A549 treated with Hydrocortisone at 1 μM for 4 hours (cell line): ENCODE results near the gene LGALS3. TPM values are rescaled to one million over a fixed set of nuclear protein-coding genes. Genes with fewer than 3 reads are reported as not detected.

Experiments used
- total RNA-seq: library from RNA; stranded (reverse); fragments of 200-300 nt; extraction: Qiagen RNA extraction; gene quantifications from 5 replicates; pipeline ENCODE4 v1.2.3, GENCODE V29; 2022

LGALS3 gene
- total RNA-seq, result 156 to 177 TPM (median 161 TPM) in 5 replicates

GRCh38 chr14:55129086-55129427 lies at the start of gene LGALS3:
Gene LGALS3, plus strand, starts transcription at chr14:55129252. Its CDS starts 8,122 bp downstream, at chr14:55137374.

GRCh38 chr14:55191203-55192053 lies 62.4 kb downstream of the LGALS3 start, which contains the start of gene DLGAP5:
Gene DLGAP5, minus strand, starts transcription at chr14:55191585. Its CDS starts 2,406 bp downstream, at chr14:55189179.

Other genes with a start within 250 kb of the LGALS3 start
- 3.5 to 4.2 TPM (median 3.8 TPM) in 5 replicates for gene GCH1, start 226.4 kb upstream of the LGALS3 start, total RNA-seq
- gene WDHD1, start 102.2 kb upstream of the LGALS3 start, total RNA-seq, result 9.4 to 13.7 TPM (median 10.6 TPM) in 5 replicates
- 7.6 to 13.1 TPM (median 8.7 TPM) in 5 replicates for gene SOCS4, start 102.0 kb upstream of the LGALS3 start, total RNA-seq
- gene MAPK1IP1L, start 77.6 kb upstream of the LGALS3 start, total RNA-seq, result 91.3 to 108 TPM (median 103 TPM) in 5 replicates
- gene DLGAP5, start 62.3 kb downstream of the LGALS3 start, total RNA-seq, result 24.4 to 41.4 TPM (median 29.0 TPM) in 5 replicates
- gene FBXO34, start 142.2 kb downstream of the LGALS3 start, total RNA-seq, result 12.2 to 18.9 TPM (median 14.2 TPM) in 5 replicates